HG02840 (cell line): ENCODE results near the gene VAMP5.
"Not testable (repeated sequence)": the region's sequence is repeated elsewhere in the genome, so short reads cannot be mapped to it uniquely, and the experiment has no call there.

ENCODE experiments used
- ATAC-seq: cut with Tn5 transposase; IDR thresholded peaks from one replicate; pipeline ENCODE4 v1.9.1; 2021; ENCODE audit warnings: mild to moderate bottlenecking, moderate library complexity, moderate number of reproducible peaks; ENCODE audit not compliant: unreplicated experiment, low FRiP score

VAMP5 gene, protein sequence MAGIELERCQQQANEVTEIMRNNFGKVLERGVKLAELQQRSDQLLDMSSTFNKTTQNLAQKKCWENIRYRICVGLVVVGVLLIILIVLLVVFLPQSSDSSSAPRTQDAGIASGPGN

DNA sequence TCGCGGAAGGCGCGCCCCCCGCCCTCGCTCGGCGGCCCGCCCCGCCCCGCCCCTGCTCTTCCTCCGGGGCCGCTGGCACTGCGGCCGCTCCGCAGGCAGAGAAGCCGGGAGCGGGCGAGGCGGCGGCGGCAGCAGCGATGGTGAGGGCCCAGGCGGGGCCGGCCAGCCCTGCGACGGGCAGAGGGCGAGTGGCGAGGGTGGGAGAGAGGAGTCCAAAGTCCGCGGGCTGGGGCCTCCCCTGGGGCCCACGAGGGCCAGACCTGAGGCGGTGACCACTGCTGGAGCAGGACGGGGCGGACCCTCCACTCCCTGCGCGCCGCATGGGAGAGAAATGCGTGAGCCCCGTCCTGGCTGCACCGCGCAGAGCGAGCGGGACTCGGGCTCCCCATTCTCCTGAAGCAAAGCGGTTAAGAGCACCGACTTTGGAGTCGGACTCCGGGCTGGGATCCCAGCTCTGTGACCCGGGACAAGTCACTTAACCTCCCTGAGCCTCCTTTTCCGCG lies at the start of gene VAMP5:
TSS of gene VAMP5 (plus strand) at position 78 of the 503 bp plus-strand sequence. CDS start at position 138, 60 bp downstream.
- peak; percentile 49 for ATAC-seq

DNA sequence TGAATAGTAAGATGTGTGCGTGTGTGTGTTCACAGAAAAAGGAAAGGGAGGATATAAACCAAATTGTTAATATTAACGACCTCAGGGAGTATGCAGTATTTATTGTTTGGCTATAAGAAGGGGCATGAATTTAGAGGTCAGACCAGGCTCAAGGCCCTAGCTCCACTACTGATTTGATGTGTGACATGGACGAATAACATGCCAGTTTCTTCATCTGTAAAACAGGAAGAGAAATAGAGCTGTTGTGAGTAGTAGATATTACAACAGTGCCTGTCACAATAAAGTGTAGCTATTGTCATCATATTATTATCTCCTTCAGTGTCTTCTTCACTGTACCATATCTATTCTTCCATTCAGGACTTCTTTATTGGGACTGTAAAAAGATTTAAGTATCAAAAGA lies 49.4 kb upstream of the VAMP5 start:
- no peak for ATAC-seq

DNA sequence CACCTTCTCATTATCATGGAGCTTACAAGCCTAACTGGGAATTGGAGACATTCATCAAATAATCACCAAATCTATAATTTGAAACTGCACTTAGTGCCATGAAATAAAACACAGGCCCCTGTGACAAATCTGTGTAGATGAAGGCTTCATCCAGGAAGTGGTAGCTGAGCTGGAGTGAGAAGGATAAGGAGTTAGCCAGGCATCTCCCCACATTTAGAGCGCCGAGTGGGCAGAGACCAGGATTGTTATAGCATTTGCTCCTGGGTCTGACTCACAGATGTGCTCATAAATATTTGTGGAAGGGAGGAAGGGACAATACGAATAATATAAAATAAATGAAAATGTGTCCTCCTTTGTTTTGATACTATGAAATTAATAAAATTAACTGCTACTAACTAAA lies 47.8 kb upstream of the VAMP5 start:
- ATAC-seq, result no peak

DNA sequence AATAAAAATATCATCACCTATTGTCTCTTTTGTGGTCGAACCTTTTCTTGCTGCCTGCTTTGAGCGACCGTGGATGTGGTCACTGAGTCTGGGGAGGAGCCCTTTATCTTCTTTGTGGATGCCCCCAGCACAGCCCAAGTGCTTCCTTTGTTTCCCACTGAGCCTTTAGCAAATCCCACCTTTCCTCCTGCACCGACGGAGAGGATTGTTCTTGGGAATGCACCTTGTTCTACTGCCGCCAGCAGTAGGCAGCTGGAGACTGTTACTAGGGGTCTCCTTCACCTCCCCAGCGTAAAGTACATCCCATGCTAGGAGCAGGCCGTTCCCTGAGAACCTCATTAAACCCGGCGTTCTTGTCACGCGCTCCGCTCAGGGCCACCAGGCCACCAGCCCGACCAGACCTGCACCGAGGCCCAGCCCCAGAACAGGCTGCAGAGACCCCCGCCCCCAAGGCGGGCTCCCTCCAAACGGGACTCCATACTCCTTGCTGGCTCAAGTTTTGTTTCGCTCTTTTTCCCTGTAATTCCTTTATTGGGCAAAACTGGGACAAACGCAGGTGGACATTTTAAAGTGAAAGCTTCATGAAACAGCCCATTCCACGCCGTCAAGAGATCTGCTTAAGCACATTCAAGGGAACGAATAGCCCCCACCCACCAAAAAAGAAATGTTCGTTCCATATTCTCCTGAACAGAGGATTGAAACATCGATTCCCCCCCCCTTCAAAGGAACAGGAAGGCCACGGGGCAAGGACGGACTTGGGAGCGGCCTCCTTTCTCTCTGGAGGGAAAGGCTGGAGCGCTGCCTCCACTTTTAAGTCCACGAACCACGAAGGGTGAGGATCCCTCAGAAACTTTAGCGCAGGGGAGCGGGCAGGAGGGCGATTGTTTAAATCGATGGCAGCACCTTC lies 46.4 kb upstream of the VAMP5 start:
- ATAC-seq, result no peak

DNA sequence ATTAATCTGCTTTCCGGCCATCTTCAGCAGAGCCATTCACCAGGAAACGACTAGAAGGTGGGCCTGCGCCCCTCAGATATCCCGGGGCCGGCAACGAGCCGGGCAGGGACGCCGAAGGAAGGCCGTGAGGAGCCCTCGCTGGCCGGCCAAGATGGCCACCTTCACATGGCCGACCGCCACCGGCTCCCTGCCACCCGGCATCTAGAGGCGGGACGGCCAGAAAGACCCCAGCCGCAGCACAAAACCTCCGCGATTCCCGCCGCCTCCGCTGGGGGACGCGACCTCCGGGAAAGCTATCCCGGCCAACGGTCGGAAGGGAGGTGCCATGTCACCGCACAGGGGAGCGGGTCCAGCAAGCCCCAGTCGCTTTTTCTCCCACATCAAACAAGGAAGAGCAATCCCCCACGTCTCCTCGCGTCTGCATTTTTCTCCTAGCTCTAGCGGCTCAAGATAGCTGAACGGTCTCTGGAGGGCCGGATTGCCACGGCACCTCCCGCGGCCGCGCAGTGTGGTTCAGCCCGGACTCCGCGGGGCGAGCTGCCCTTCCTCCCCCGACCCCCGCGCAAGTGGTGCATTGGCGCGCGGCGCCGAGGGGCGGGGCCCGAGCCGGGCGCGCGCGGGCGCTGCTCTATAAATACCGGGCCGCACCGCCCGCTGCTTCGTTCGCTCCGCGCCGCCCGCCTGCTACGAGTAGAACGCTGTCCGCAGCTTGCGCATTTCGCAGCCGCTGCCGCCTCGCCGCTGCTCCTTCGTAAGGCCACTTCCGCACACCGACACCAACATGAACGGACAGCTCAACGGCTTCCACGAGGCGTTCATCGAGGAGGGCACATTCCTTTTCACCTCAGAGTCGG lies 45.5 kb upstream of the VAMP5 start, which contains the start of gene MAT2A:
TSS of gene MAT2A (plus strand) at position 662 of the 854 bp plus-strand sequence. CDS start at position 782, 120 bp downstream.
- peak; percentile 72 for ATAC-seq

DNA sequence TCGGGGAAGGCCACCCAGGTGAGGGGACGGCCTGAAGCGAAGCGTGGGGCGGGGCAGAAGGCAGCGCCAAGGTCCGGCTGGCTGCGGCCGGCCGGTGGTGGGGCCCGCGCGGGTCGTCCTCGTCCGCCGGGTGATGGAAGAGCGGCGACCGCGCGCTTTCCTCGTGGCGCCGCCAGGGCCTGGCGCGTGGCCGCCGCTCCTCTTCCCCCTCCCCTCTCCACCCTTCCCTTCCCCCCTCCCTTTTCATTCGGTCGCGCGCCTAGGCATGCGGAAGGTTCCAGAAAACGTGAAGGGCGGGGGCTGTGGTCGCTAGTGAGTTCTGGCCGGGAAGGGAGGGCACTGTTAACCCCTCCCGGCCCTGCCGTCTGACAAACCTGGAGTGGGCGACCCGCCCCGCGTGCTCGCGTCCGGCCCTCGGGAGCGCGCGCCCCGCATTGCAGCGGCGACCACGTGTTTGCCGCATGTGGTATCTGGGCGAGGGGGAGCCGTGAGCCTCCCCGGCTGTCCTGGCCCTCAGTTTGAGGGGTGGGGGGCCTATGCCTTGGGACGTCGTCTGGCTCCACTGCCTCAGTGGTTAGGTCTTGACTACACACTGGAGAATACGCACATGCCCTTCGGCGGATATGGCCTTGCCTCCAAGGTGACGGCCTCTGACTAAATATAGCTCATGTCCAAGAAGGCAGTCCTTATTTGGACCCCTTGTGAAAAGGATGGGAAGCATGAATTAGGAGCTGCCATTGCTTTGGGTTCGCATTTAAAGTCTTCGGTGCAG lies 44.7 kb upstream of the VAMP5 start:
- peak; percentile 34 for ATAC-seq

DNA sequence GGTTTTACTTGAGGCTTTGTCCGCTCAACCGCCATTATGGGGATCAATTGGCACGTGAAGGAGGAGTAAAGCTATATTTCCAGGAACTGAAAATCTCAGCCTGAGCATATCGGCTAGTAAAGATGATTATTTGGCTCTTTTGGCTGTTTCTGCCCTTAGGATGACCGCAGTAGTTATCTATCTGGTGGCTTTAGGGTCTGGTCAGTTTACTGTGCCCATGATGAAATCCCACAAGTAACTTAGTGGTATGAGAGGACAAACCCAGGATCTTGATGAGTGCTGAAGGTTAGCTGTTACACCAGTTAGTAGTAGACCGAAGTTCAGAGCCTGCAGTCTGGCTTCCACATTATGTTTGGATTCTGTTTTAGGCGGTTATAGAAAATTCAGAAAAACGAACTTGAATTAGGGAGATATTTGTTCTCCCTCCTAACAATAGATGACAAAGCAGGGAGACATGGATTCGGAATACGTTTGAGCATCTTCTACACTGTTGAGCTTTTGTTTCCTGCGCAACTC lies 44.0 kb upstream of the VAMP5 start:
- no peak for ATAC-seq

DNA sequence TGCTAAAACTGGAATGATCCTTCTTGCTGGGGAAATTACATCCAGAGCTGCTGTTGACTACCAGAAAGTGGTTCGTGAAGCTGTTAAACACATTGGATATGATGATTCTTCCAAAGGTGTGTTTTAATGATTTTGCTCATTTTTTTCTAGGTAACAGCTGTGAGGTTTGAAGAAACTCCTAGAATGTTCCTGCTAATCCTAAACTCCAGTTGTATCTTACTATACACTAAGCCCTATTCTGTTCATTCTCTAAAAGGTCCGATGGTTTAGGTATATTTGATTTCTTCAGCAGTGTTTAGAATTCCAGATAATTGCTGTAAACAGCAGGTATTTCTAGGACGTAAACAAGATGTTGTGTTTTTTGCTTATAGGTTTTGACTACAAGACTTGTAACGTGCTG lies 43.0 kb upstream of the VAMP5 start:
- ATAC-seq, result no peak

DNA sequence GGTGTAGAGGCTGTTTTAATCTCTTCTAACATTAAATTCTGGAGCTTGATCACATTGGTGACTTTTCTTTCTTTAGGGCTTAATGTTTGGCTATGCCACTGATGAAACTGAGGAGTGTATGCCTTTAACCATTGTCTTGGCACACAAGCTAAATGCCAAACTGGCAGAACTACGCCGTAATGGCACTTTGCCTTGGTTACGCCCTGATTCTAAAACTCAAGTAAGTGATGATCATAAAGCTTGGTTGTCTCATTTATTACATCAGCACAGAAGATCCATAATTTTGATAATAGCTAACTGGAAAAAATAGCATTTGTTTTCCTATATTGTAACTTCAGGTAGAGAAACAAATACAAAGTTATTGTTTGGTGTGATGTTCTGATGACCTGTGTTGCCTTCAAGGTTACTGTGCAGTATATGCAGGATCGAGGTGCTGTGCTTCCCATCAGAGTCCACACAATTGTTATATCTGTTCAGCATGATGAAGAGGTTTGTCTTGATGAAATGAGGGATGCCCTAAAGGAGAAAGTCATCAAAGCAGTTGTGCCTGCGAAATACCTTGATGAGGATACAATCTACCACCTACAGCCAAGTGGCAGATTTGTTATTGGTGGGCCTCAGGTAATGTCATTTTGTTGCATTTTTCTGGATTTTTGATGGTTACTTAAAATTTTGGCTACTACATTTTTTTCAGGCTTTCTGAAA lies 42.3 kb upstream of the VAMP5 start:
- no peak for ATAC-seq

DNA sequence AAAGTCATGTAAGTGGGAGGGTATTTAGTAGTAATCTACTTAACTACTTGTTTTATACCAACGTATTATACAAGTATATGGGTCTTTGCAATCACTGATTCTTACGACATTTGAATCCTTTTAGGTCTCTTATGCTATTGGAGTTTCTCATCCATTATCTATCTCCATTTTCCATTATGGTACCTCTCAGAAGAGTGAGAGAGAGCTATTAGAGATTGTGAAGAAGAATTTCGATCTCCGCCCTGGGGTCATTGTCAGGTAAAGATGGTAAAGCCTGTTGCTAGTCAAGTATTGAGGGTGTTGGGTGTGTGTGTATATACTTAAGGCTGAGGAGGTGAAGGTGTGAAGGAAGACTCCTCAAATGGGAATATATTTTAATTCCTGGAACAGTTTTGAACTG lies 41.5 kb upstream of the VAMP5 start:
- ATAC-seq, result no peak

DNA sequence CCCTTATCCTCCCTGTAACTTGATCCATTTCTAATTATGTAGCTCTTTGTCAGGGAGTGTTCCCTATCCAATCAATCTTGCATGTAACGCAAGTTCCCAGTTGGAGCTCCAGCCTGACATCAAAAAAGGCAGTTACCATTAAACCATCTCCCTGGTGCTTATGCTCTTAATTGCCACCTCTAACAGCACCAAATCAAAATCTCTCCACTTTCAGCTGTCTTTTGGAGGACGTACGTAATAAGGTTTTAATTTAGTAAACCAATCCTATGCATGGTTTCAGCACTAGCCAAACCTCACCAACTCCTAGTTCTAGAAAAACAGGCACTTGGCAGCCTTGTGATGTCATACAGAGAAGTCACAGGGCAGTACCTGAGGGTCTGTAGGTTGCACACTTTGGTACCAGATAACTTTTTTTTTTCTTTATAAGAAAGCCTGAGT lies 40.0 kb upstream of the VAMP5 start:
- ATAC-seq, result not testable (repeated sequence)

DNA sequence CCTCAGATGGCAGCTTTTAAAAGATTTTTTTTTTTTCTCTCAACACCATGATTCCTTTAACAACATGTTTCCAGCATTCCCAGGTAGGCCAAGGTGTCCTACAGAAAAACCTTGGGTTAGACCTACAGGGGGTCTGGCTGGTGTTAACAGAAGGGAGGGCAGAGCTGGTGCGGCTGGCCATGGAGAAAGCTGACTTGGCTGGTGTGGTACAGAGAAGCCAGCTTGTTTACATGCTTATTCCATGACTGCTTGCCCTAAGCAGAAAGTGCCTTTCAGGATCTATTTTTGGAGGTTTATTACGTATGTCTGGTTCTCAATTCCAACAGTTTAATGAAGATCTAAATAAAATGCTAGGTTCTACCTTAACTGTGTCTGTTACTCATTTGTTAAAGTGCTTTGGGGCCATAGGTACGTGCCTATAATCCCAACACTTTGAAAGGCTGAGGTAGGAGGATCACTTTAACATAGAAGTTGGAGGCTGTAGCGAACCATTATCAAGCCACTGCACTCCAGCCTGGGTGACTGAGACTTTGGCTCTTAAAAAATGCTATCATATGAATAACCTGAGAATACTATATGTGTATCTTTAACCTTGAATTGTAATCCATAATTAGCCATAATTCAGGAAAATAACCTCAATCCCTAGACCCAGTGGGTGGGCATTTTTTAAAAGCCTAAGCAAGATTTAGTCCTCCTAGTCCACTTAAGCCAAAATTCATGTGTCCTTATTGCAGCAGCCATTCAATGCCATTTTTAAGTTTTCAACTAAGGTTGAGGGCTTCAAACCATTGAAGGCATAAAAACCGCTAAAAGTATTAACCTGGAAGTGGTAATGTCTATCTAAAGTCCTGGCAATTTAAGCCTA lies 39.1 kb upstream of the VAMP5 start:
- not testable (repeated sequence) for ATAC-seq

DNA sequence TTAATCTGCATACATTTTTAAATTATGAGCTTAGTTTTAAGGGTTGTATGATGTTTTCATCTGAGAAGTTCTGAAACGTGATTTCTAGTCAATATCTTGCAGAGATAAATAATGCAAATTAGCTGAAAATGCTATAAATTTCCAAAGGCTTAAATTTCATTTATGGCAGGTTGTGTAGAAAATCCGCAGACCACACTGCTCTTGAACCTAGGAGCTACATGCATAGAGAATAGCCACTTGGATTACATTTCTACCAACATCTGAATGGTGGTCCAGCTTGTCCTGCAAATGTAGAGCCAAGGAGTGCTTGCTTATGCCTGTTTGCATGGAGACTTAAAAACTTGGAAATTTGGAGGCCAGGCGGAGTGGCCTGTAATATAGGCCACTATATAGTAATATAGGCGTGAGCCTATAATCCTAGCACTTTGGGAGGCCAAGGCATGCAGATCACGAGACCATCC lies 38.4 kb upstream of the VAMP5 start:
- no peak for ATAC-seq

DNA sequence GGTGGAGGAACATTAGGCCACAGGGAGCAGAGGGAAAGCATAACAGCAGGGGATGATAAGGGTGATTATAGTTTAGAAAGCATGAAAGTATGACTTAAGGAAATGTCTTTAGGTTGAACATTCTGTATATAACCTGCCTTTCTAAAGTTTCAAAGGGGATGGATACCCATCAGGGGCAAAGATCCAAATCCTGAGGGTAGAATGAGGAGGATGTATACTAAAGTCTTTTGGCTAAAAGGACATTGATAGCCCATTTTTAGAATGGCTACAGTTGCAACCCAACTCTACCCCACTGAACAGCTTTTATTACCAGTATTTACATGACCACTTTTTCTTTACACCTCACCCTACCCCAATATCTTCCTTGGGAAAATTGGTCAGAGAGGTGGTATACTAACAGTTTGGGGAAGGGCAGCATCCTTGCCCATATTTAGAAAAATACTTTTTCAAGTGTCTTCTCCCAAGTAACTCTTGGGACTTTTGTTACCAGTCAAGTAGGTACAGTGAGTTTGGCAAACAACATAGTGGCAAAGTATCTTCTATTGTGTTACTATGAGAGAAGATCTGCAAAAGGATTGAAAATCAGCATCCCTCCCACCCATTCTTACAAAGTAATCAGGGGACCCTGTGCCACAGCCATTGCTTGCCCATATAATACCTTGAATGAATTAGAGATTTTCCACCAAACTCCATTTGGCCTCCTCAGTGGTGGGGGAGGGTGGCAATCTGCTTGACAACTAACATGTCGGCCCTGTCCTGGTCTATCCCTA lies 37.0 kb upstream of the VAMP5 start:
- ATAC-seq, result no peak

DNA sequence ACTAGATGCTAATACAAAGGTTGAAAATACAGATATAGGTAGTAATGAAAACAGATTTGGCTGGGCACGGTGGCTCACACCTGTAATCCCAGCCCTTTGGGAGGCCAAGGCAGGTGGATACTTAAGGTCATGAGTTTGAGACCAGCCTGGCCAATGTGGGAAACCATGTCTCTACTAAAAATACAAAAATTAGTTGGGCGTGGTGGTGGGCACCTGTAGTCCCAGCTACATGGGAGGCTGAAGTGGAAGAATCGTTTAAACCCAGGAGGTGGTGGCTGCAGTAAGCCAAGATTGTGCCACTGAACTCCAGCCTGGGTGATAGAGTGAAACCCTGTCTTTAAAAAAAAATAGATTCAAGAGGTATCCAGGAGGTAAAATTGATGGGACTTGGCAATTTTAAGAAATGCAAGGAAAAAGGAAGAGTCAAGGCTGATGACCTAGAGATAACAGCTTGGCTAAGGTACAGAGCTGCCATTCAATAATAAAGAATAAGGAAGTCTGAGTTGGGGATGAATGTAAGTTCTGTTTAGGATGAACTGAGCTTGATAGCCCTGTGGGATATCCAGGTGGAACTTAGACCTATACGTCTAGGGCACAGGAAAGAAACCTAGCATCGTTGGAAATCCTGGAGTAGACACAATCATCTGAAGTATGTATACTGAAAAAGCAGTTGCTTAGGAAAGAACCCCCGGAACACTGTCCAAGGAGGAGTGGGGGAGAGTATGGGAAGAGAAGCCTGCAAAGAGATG lies 36.2 kb upstream of the VAMP5 start:
- ATAC-seq, result no peak

DNA sequence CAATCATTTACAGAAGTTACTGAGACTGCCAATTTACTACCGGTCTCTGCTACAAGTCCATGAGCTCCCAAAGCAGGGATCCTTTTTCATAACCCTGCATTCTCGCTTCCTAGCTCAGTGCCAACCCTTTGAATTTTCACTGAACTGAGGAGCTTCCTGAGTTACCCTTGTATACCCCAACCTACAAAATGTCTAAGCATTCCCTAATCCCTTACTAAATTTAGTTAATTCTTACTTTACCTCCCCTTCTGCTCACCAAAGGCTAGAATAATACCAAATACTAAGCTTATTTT lies 35.7 kb upstream of the VAMP5 start:
- ATAC-seq, result no peak

DNA sequence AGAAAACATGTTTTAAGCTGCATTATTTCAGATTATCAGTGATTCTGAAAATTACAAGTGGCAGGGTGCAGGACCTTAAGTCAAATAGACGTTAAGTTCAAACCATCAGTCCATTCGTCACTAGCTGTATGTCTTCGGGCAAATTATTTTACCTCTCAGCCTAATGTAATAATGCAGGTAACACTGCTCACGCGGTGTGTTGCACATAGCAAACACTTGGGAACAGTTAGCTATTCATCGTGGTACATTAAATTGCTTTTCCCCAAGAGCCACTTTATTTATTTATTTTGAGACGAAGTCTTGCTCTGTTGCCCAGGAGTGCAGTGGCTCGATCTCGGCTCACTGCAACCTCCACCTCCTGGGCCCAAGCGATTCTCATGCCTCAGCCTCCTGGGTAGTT lies 35.1 kb upstream of the VAMP5 start:
- no peak for ATAC-seq
